Measurements from ENCODE around the gene FAM20B.

GRCh38 chr1:179016706-179017382 lies 8.8 kb upstream of the FAM20B start:
- no peak for TF ChIP-seq EZH2 (IDR thresholded peaks at IDR 0.05; ENCODE audit: low read depth, low read length, severe bottlenecking)
- TF ChIP-seq MAFK (IDR thresholded peaks at IDR 0.05; ENCODE audit: low read depth, low read length), result no peak
- no peak for TF ChIP-seq CTCF (IDR thresholded peaks at IDR 0.05; ENCODE audit: control extremely low read depth in 1 of 3, insufficient read depth in 1 of 3, low read depth in 1 of 3, low read length in 3 of 3)
- TF ChIP-seq POLR2A (IDR thresholded peaks at IDR 0.05; ENCODE audit: control extremely low read depth in 1 of 2, low read depth in 2 of 2, low read length in 2 of 2), result no peak
- TF ChIP-seq SUZ12 (IDR thresholded peaks at IDR 0.05; ENCODE audit: low read length), result no peak
- no peak for TF ChIP-seq POLR2AphosphoS5 (IDR thresholded peaks at IDR 0.05; ENCODE audit: low read depth, low read length)
- no peak for TF ChIP-seq RAD21 (IDR thresholded peaks at IDR 0.05 in 1 of 2, conservative IDR thresholded peaks at IDR 0.05 in 1 of 2; ENCODE audit: low read depth in 2 of 2, low read length in 2 of 2)
- no peak for TF ChIP-seq KDM5A (IDR thresholded peaks at IDR 0.05; ENCODE audit: low read length)
